DOHH2 (cell line): Measurements from ENCODE around the gene STX7.

Experiments
- CTCF ChIP-seq: fragments of 200-600 bp; sonication (generic); IDR thresholded peaks from one replicate; pipeline ENCODE4 v1.5.1; 2014; ENCODE audit warnings: antibody characterized with exemption, mild to moderate bottlenecking, low read depth, low read length; ENCODE audit not compliant: poor library complexity, severe bottlenecking
- EZH2phosphoT487 ChIP-seq: fragments of 200-600 bp; sonication (generic); IDR thresholded peaks from 2 replicates; pipeline ENCODE4 v1.6.1; 2017; ENCODE audit warnings: borderline replicate concordance, mild to moderate bottlenecking, antibody characterized with exemption, low read length, moderate library complexity, mixed read lengths

GRCh38 chr6:132537977-132538376, 25.1 kb upstream of the STX7 start, which contains the start of gene TAAR9:
- no peak for TF ChIP-seq CTCF
- TF ChIP-seq EZH2phosphoT487: no peak
